Measurements from ENCODE around the gene HSPA5. TPM values are rescaled to one million over a fixed set of nuclear protein-coding genes. Genes with fewer than 3 reads are reported as not detected.

Gene HSPA5
- total and polyA plus RNA-seq, 2 experiments from 2014 or later, result 259 to 265 TPM

DNA sequence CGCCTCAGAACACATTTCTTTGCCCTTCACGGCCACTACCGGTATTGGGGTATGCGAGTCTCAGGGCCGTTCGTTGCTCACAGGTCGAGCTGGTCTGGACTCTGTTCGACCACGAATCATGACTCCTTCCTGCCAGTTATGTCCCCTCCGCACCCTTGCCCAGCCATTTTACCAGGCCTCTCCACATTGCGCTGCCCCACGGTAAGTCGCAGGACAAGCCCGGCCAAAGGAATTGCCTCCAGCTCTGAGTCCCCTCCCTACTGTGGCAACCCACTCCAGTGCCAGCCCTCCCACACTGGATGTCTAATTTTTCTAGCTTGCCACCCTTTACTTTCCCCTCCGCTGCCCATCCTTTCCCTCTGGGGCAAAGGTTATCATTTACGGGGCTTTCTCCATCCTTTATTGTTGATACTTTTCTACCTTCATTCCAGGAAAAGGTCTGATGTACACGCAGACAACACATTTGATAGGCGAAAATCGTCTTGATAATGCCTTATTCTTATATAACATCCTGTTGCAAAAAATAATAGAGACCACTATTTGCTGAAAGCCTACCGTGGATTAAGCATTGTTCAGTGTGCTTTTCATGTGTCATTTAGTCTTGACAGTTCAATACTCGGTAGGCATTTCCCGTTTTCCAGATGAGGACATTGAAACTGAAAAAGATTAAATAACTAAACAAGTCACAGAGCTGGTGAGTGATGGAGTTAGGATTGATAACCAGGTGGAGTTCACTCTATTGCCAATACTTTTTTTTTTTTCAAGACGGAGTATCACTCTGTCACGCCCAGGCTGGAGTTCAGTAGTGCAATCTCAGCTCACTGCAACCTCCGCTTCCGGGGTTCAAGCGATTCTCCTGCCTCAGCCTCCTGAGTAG lies 958 bp upstream of the HSPA5 start:
- peak overlapping the region; percentile 82 for H3K4me2 ChIP-seq
- peaks cover 33% of the 10 kb centered on the region for H4K20me1 ChIP-seq (replicated peaks; ENCODE audit: insufficient read depth)
- no peaks in the 10 kb centered on the region for H3K27me3 ChIP-seq (ENCODE audit: insufficient read depth)
- peaks cover 28% of the 10 kb centered on the region for H3K36me3 ChIP-seq (ENCODE audit: insufficient read depth)
- H3K9me2 ChIP-seq (ENCODE audit: insufficient read depth), result no peaks in the 10 kb centered on the region
- H3F3A ChIP-seq (replicated peaks; ENCODE audit: low read depth), result peaks cover 29% of the 10 kb centered on the region
- H3K36me3 Mint-ChIP-seq (ENCODE audit: low read depth), result peaks cover 41% of the 10 kb centered on the region
- peaks cover 12% of the 10 kb centered on the region for H3K27me3 Mint-ChIP-seq (ENCODE audit: insufficient read depth, low read depth, poor library complexity)
- peak overlapping the region; percentile 98 for H3K27ac Mint-ChIP-seq
- H3K79me2 ChIP-seq (replicated peaks; ENCODE audit: insufficient read depth), result peaks cover 39% of the 10 kb centered on the region
- H3K4me3 ChIP-seq, result peak overlapping the region; percentile 75
- TF ChIP-seq, protein P1, sequence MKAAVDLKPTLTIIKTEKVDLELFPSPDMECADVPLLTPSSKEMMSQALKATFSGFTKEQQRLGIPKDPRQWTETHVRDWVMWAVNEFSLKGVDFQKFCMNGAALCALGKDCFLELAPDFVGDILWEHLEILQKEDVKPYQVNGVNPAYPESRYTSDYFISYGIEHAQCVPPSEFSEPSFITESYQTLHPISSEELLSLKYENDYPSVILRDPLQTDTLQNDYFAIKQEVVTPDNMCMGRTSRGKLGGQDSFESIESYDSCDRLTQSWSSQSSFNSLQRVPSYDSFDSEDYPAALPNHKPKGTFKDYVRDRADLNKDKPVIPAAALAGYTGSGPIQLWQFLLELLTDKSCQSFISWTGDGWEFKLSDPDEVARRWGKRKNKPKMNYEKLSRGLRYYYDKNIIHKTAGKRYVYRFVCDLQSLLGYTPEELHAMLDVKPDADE (IDR thresholded peaks at IDR 0.05), result no peak
- TF ChIP-seq NANOG (IDR thresholded peaks at IDR 0.05; ENCODE audit: borderline replicate concordance) (no peak), CREB1 (CRISPR knock-in tag; IDR thresholded peaks at IDR 0.05; ENCODE audit: low read depth) (no peak), POLR2AphosphoS5 (IDR thresholded peaks at IDR 0.05; ENCODE audit: low read depth) (no peak; the same call in 1 of the 2 replicates), STAT1 (IDR thresholded peaks at IDR 0.05; ENCODE audit: unreplicated experiment) (no peak)
- peak; percentile 22 for ATAC-seq
- peak overlapping the region; percentile 85 for H3K27ac ChIP-seq (ENCODE audit: low read depth)
- peaks cover 4% of the 10 kb centered on the region; the same call in 2 of the 3 replicates for H3K9me3 Mint-ChIP-seq
- no peak for DNase-seq (ENCODE audit: low spot score)
- H3K4me1 Mint-ChIP-seq, result peaks cover 12% of the 10 kb centered on the region
- peak overlapping the region; percentile 91 for H3K4me3 Mint-ChIP-seq
- H3K4me1 ChIP-seq (ENCODE audit: insufficient read depth), result peaks cover 17% of the 10 kb centered on the region; the same call in 1 of the 2 replicates
- peak overlapping the region; percentile 63; the same call in 1 of the 2 replicates for H2AFZ ChIP-seq

DNA sequence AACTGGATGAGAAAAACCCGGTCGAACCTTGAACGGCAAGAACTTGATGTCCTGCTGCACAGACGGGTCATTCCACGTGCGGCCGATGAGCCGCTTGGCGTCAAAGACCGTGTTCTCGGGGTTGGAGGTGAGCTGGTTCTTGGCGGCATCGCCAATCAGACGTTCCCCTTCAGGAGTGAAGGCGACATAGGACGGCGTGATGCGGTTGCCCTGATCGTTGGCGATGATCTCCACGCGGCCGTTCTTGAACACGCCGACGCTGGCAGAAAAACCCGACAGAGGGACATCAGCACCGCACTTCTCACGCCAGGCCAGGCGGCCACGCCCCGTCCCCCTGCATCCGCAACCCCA lies 519 bp downstream of the HSPA5 start:
- TF ChIP-seq JUNB (IDR thresholded peaks at IDR 0.05; ENCODE audit: unreplicated experiment), result no peak
- TF ChIP-seq EZH2phosphoT487 (IDR thresholded peaks at IDR 0.05; ENCODE audit: unreplicated experiment), result no peak
- TF ChIP-seq, protein P1 (IDR thresholded peaks at IDR 0.05), result no peak
- no peak for TF ChIP-seq EZH2 (IDR thresholded peaks at IDR 0.05; ENCODE audit: low read depth, unreplicated experiment)
- no peak for TF ChIP-seq POLR2AphosphoS5 (IDR thresholded peaks at IDR 0.05; ENCODE audit: low read depth)
- no peak overlapping the region for H2AFZ ChIP-seq

More for the DNA sequence above, 519 bp downstream of the HSPA5 start:
- peaks cover 56% of the 10 kb centered on the region for H3K36me3 Mint-ChIP-seq (ENCODE audit: low read depth)
- peaks cover 42% of the 10 kb centered on the region for H3K36me3 ChIP-seq (ENCODE audit: insufficient read depth)
- H3K4me1 Mint-ChIP-seq, result peaks cover 12% of the 10 kb centered on the region
- H3F3A ChIP-seq (replicated peaks; ENCODE audit: low read depth), result peaks cover 40% of the 10 kb centered on the region
- H3K4me2 ChIP-seq, result peak overlapping the region; percentile 84
- peak overlapping the region; percentile 87 for H3K27ac ChIP-seq (ENCODE audit: low read depth)
- DNase-seq (ENCODE audit: low spot score) (peak; percentile 36), ATAC-seq (peak; percentile 6)
- no peaks in the 10 kb centered on the region for H3K9me2 ChIP-seq (ENCODE audit: insufficient read depth)
- peaks cover 49% of the 10 kb centered on the region for H3K79me2 ChIP-seq (replicated peaks; ENCODE audit: insufficient read depth)
- H3K4me3 Mint-ChIP-seq, result peak overlapping the region; percentile 91
- H3K27me3 Mint-ChIP-seq (ENCODE audit: insufficient read depth, low read depth, poor library complexity), result peaks cover 12% of the 10 kb centered on the region
- H3K27ac Mint-ChIP-seq, result peak overlapping the region; percentile 98
- peaks cover 4% of the 10 kb centered on the region; the same call in 2 of the 3 replicates for H3K9me3 Mint-ChIP-seq
- H3K4me3 ChIP-seq, result peak overlapping the region; percentile 96
- H3K4me1 ChIP-seq (ENCODE audit: insufficient read depth), result peaks cover 17% of the 10 kb centered on the region; the same call in 1 of the 2 replicates
- peaks cover 42% of the 10 kb centered on the region for H4K20me1 ChIP-seq (replicated peaks; ENCODE audit: insufficient read depth)
- no peaks in the 10 kb centered on the region for H3K27me3 ChIP-seq (ENCODE audit: insufficient read depth)

All from GM23338 (cell line).